Measurements from ENCODE around the gene ZNF296. TPM values are rescaled to one million over a fixed set of nuclear protein-coding genes. Genes with fewer than 3 reads are reported as not detected.

The ZNF296 gene
- polyA plus RNA-seq, 1 donor from 2014 or later = 1.4 TPM

DNA sequence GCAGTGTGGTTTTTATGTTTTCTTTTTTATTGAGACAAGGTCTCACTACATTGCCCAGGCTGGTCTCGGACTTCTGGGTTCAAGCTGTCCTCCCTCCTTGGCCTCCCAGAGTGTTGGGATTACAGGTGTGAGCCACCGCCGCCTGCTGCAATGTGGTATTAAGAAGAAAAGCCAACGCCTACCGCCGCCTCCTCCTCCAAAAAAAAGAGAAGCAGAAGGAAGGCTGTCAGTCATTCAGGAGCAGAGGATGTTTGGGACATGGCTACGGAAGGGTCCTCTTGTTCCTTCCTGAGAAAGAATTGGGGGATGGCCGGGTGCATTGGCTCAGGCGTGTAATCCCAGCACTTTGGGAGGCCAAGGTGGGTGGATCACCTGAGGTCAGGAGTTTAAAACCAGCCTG, 17.9 kb upstream of the ZNF296 start:
- peaks cover 13% of the 10 kb centered on the region for H4K20me1 ChIP-seq (ENCODE audit: insufficient read depth)

DNA sequence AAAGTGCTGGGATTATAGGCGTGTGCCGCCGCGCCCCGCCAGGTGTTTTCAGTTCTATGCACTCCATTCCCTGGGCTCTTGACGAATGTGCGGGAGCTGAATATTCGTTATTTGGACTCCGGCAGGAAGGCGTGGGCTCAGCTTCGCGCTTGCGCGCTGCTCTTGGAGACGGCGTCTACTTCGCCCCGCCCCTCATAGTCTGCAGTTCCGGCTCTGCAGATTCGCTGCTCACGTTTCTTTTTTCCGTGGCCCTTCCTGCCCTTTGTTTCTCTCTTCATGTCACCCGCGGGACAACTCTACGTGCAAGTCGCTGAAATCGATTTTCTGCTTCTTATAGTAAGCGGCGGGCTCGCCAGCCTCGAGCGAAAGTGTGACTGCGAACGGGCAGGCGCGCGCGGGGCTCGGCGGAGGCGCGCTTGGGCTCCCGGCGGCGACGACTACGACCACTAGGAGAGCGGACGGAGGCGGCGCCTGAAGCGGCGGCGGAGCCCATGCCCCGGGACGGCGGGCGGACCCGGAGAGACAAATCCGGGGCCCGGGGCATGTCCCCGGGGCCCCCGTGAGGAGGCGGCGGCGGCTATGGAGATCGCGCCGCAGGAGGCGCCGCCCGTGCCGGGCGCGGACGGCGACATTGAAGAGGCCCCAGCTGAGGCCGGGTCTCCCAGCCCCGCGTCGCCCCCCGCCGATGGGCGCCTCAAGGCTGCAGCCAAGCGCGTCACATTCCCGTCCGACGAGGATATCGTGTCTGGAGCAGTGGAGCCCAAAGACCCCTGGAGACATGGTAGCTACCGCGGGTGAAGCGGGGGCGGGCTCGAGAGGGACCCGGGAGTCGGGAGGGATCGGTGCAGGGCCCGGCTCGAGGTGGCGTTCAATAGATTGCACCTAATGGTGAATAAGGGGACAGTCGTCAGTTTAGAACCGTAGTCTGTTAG, 16.7 kb upstream of the ZNF296 start, which contains the start of gene PPP1R37:
TSS of gene PPP1R37 (plus strand) at position 433 of the 932 bp plus-strand sequence. CDS start at position 580, 147 bp downstream.
- Histone ChIP-seq H3K79me2 (replicated peaks; ENCODE audit: insufficient read depth, low read length) (peaks cover 50% of the 10 kb centered on the region), H3K9me2 (ENCODE audit: insufficient read depth, low read length) (no peaks in the 10 kb centered on the region), H3K27me3 (ENCODE audit: insufficient read depth, low read depth, low read length) (no peaks in the 10 kb centered on the region), H4K20me1 (ENCODE audit: insufficient read depth) (peaks cover 5% of the 10 kb centered on the region), H3K4me3 (ENCODE audit: low read length) (peak within 1 kb of the TSS; percentile 98), H3F3A (ENCODE audit: insufficient read depth, low read length, poor library complexity, severe bottlenecking) (peaks cover 7% of the 10 kb centered on the region), H3K36me3 (ENCODE audit: insufficient read depth, low read length) (no peaks in the 10 kb centered on the region), H3K9ac (ENCODE audit: low read length) (peak within 1 kb of the TSS; percentile 91), H3K27ac (ENCODE audit: low read length) (peak within 1 kb of the TSS; percentile 97), H2AFZ (ENCODE audit: low read depth, low read length) (peak within 1 kb of the TSS; percentile 68), H3K9me3 (ENCODE audit: low read length) (no peaks in the 10 kb centered on the region), H3K4me2 (ENCODE audit: low read length) (peak within 1 kb of the TSS; percentile 85)
- TF ChIP-seq POLR2AphosphoS5 (IDR thresholded peaks at IDR 0.05) (peak; percentile 59), EP300 (conservative IDR thresholded peaks at IDR 0.05; ENCODE audit: poor library complexity, severe bottlenecking) (peak; percentile 100), TAF1 (IDR thresholded peaks at IDR 0.05; ENCODE audit: low read depth) (no peak), RAD21 (conservative IDR thresholded peaks at IDR 0.05) (peak; percentile 41), SMC3 (conservative IDR thresholded peaks at IDR 0.05; ENCODE audit: poor library complexity) (peak; percentile 46), MXI1 (conservative IDR thresholded peaks at IDR 0.05; ENCODE audit: poor library complexity, severe bottlenecking) (peak; percentile 91)
- TF ChIP-seq, protein P1, sequence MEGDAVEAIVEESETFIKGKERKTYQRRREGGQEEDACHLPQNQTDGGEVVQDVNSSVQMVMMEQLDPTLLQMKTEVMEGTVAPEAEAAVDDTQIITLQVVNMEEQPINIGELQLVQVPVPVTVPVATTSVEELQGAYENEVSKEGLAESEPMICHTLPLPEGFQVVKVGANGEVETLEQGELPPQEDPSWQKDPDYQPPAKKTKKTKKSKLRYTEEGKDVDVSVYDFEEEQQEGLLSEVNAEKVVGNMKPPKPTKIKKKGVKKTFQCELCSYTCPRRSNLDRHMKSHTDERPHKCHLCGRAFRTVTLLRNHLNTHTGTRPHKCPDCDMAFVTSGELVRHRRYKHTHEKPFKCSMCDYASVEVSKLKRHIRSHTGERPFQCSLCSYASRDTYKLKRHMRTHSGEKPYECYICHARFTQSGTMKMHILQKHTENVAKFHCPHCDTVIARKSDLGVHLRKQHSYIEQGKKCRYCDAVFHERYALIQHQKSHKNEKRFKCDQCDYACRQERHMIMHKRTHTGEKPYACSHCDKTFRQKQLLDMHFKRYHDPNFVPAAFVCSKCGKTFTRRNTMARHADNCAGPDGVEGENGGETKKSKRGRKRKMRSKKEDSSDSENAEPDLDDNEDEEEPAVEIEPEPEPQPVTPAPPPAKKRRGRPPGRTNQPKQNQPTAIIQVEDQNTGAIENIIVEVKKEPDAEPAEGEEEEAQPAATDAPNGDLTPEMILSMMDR (IDR thresholded peaks at IDR 0.05; ENCODE audit: poor library complexity, severe bottlenecking) = peak; percentile 61
- TF ChIP-seq, protein P2, sequence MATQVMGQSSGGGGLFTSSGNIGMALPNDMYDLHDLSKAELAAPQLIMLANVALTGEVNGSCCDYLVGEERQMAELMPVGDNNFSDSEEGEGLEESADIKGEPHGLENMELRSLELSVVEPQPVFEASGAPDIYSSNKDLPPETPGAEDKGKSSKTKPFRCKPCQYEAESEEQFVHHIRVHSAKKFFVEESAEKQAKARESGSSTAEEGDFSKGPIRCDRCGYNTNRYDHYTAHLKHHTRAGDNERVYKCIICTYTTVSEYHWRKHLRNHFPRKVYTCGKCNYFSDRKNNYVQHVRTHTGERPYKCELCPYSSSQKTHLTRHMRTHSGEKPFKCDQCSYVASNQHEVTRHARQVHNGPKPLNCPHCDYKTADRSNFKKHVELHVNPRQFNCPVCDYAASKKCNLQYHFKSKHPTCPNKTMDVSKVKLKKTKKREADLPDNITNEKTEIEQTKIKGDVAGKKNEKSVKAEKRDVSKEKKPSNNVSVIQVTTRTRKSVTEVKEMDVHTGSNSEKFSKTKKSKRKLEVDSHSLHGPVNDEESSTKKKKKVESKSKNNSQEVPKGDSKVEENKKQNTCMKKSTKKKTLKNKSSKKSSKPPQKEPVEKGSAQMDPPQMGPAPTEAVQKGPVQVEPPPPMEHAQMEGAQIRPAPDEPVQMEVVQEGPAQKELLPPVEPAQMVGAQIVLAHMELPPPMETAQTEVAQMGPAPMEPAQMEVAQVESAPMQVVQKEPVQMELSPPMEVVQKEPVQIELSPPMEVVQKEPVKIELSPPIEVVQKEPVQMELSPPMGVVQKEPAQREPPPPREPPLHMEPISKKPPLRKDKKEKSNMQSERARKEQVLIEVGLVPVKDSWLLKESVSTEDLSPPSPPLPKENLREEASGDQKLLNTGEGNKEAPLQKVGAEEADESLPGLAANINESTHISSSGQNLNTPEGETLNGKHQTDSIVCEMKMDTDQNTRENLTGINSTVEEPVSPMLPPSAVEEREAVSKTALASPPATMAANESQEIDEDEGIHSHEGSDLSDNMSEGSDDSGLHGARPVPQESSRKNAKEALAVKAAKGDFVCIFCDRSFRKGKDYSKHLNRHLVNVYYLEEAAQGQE (IDR thresholded peaks at IDR 0.05; ENCODE audit: borderline replicate concordance) = peak; percentile 81

More for the DNA sequence above, 17.9 kb upstream of the ZNF296 start:
- Histone ChIP-seq H3K9me3 (ENCODE audit: low read length) (no peaks in the 10 kb centered on the region), H2AFZ (ENCODE audit: low read depth, low read length) (no peak overlapping the region), H3K36me3 (ENCODE audit: insufficient read depth, low read length) (no peaks in the 10 kb centered on the region), H3K9ac (ENCODE audit: low read length) (peak overlapping the region; percentile 91), H3K79me2 (replicated peaks; ENCODE audit: insufficient read depth, low read length) (peaks cover 57% of the 10 kb centered on the region), H3K27ac (ENCODE audit: low read length) (peak overlapping the region; percentile 97), H3K9me2 (ENCODE audit: insufficient read depth, low read length) (no peaks in the 10 kb centered on the region), H3K4me2 (ENCODE audit: low read length) (peak overlapping the region; percentile 85), H3K27me3 (ENCODE audit: insufficient read depth, low read depth, low read length) (no peaks in the 10 kb centered on the region), H3F3A (ENCODE audit: insufficient read depth, low read length, poor library complexity, severe bottlenecking) (peaks cover 7% of the 10 kb centered on the region), H3K4me3 (ENCODE audit: low read length) (peak overlapping the region; percentile 98)
- TF ChIP-seq, protein P2 (IDR thresholded peaks at IDR 0.05; ENCODE audit: borderline replicate concordance) = no peak
- TF ChIP-seq POLR2AphosphoS5 (IDR thresholded peaks at IDR 0.05) (no peak), SMC3 (conservative IDR thresholded peaks at IDR 0.05; ENCODE audit: poor library complexity) (no peak), EZH2 (IDR thresholded peaks at IDR 0.05; ENCODE audit: borderline replicate concordance, insufficient read depth, low read length, poor library complexity, severe bottlenecking) (no peak), EP300 (conservative IDR thresholded peaks at IDR 0.05; ENCODE audit: poor library complexity, severe bottlenecking) (no peak), TAF1 (IDR thresholded peaks at IDR 0.05; ENCODE audit: low read depth) (no peak), RAD21 (conservative IDR thresholded peaks at IDR 0.05) (no peak), MXI1 (conservative IDR thresholded peaks at IDR 0.05; ENCODE audit: poor library complexity, severe bottlenecking) (no peak)
- TF ChIP-seq, protein P1 (IDR thresholded peaks at IDR 0.05; ENCODE audit: poor library complexity, severe bottlenecking) = no peak

Measured in neural cell (in vitro differentiated cells).